A673 (cell line): ENCODE data around the gene VMO1. TPM values are rescaled to one million over a fixed set of nuclear protein-coding genes. Genes with fewer than 3 reads are reported as not detected.

Experiments
- BruUV-seq: library from RNA; stranded (reverse); fragments of 400-500 nt; replicated peaks from 2 replicates; lab custom pipeline; 2021; lab: Mats Ljungman, UMichigan
- CTCF ChIA-PET: fragments of 300-600 bp; sonication (Branson Sonifier 250); formaldehyde crosslinking; loops from one replicate; lab custom pipeline; 2022; ENCODE audit warnings: antibody characterized with exemption; lab: Charles Lee
- POLR2A ChIA-PET: fragments of 300-600 bp; sonication (Branson Sonifier 250); formaldehyde crosslinking; loops from one replicate; lab custom pipeline; 2022; ENCODE audit warnings: antibody characterized with exemption; ENCODE audit not compliant: low non-redundant PET; lab: Charles Lee
- DNase-seq: peaks from one replicate; pipeline ENCODE4 v3.0.0-alpha.2; 2015; ENCODE audit warnings: low spot score
- H3K27ac ChIP-seq: fragments of 200-600 bp; sonication (generic); 2 replicates; pipeline ENCODE4 v1.5.1; 2016; ENCODE audit warnings: mixed run types, low read depth, mild to moderate bottlenecking, mixed read lengths, antibody characterized with exemption, low read length; ENCODE audit not compliant: poor library complexity, severe bottlenecking
- H3K27me3 ChIP-seq: fragments of 200-600 bp; sonication (generic); replicated peaks from 2 replicates; pipeline ENCODE4 v1.6.1; 2017; ENCODE audit warnings: mixed run types, low read depth, mild to moderate bottlenecking, mixed read lengths, antibody characterized with exemption, low read length; ENCODE audit not compliant: insufficient read depth, poor library complexity
- H3K36me3 ChIP-seq: fragments of 200-600 bp; sonication (generic); 2 replicates; pipeline ENCODE4 v1.6.1; 2016; ENCODE audit warnings: mixed run types, mild to moderate bottlenecking, mixed read lengths, antibody characterized with exemption, low read length; ENCODE audit not compliant: insufficient read depth, poor library complexity, severe bottlenecking
- H3K4me1 ChIP-seq: fragments of 200-600 bp; sonication (generic); 2 replicates; pipeline ENCODE4 v1.6.1; 2017; ENCODE audit warnings: mixed run types, mild to moderate bottlenecking, mixed read lengths, antibody characterized with exemption, low read length; ENCODE audit not compliant: insufficient read depth, poor library complexity, severe bottlenecking
- H3K4me3 ChIP-seq: fragments of 200-600 bp; sonication (generic); 2 replicates; pipeline ENCODE4 v1.5.1; 2016; ENCODE audit warnings: low read depth, mixed run types, mild to moderate bottlenecking, mixed read lengths, low read length; ENCODE audit not compliant: poor library complexity, severe bottlenecking
- H3K9me3 ChIP-seq: fragments of 200-600 bp; sonication (generic); 2 replicates; pipeline ENCODE4 v1.6.1; 2016; ENCODE audit warnings: mixed run types, low read depth, mild to moderate bottlenecking, mixed read lengths, antibody characterized with exemption, low read length; ENCODE audit not compliant: poor library complexity, severe bottlenecking
- EZH2 ChIP-seq: fragments of 200-600 bp; sonication (generic); IDR thresholded peaks from 2 replicates; pipeline ENCODE4 v1.6.1; 2017; ENCODE audit warnings: borderline replicate concordance, low read depth, mild to moderate bottlenecking, mixed read lengths, antibody characterized with exemption, low read length; ENCODE audit not compliant: poor library complexity, severe bottlenecking
- intact Hi-C: fragments of 100-400 bp; cut with micrococcal nuclease; formaldehyde crosslinking; loops from one replicate; pipeline ENCODE4 v1.10.0; 2022; ENCODE audit not compliant: unreplicated experiment
- total RNA-seq: library from RNA; stranded (reverse); gene quantifications from 2 replicates; pipeline ENCODE4 v1.2.3, GENCODE V29; 2021
- TF ChIP-seq, protein P1 (sequence below): fragments of 300-800, 200-600 bp; sonication (generic); conservative IDR thresholded peaks from 2 replicates; pipeline ENCODE4 v1.5.1; 2017; ENCODE audit warnings: low read depth, mild to moderate bottlenecking, antibody characterized with exemption, low read length, moderate library complexity, mixed read lengths

Gene VMO1
- total RNA-seq, 1 experiment from 2014 or later, result 28.6 TPM

GRCh38 chr17:4740584-4740983 lies 45.6 kb downstream of the VMO1 start:
- H3K4me1 ChIP-seq, result peaks cover 5% of the 10 kb centered on the region
- no peaks in the 10 kb centered on the region for H3K9me3 ChIP-seq
- no peak overlapping the region for H3K4me3 ChIP-seq
- ChIA-PET POLR2A (no interaction called here), CTCF (no interaction called here)
- BruUV-seq, result no TSS peak
- no peak overlapping the region for H3K27ac ChIP-seq
- no peak for DNase-seq
- intact Hi-C loops, result no loop called here
- TF ChIP-seq, protein P1, sequence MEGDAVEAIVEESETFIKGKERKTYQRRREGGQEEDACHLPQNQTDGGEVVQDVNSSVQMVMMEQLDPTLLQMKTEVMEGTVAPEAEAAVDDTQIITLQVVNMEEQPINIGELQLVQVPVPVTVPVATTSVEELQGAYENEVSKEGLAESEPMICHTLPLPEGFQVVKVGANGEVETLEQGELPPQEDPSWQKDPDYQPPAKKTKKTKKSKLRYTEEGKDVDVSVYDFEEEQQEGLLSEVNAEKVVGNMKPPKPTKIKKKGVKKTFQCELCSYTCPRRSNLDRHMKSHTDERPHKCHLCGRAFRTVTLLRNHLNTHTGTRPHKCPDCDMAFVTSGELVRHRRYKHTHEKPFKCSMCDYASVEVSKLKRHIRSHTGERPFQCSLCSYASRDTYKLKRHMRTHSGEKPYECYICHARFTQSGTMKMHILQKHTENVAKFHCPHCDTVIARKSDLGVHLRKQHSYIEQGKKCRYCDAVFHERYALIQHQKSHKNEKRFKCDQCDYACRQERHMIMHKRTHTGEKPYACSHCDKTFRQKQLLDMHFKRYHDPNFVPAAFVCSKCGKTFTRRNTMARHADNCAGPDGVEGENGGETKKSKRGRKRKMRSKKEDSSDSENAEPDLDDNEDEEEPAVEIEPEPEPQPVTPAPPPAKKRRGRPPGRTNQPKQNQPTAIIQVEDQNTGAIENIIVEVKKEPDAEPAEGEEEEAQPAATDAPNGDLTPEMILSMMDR, result no peak
- no peak for TF ChIP-seq EZH2
- H3K36me3 ChIP-seq, result no peaks in the 10 kb centered on the region
- H3K27me3 ChIP-seq, result peaks cover 13% of the 10 kb centered on the region

DNA sequence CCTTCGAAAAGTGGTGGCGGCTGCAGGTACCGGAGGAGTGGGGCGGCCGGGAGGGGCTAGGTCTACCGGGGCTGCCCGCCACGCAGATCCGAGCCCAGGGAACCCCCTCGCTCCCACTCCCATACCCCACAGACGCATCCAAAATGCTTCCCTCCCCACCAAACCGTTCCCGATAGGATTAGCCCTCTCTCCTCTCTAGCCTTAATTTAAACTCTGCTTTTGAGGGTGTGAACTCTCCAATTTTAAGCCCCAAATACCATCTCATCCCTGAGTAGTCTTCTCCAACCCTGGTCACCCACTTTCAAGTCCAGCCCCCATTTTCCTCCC lies 46.2 kb downstream of the VMO1 start:
- no TSS peak for BruUV-seq
- TF ChIP-seq, protein P1, result no peak
- TF ChIP-seq EZH2, result no peak
- intact Hi-C loops, result no loop called here

DNA sequence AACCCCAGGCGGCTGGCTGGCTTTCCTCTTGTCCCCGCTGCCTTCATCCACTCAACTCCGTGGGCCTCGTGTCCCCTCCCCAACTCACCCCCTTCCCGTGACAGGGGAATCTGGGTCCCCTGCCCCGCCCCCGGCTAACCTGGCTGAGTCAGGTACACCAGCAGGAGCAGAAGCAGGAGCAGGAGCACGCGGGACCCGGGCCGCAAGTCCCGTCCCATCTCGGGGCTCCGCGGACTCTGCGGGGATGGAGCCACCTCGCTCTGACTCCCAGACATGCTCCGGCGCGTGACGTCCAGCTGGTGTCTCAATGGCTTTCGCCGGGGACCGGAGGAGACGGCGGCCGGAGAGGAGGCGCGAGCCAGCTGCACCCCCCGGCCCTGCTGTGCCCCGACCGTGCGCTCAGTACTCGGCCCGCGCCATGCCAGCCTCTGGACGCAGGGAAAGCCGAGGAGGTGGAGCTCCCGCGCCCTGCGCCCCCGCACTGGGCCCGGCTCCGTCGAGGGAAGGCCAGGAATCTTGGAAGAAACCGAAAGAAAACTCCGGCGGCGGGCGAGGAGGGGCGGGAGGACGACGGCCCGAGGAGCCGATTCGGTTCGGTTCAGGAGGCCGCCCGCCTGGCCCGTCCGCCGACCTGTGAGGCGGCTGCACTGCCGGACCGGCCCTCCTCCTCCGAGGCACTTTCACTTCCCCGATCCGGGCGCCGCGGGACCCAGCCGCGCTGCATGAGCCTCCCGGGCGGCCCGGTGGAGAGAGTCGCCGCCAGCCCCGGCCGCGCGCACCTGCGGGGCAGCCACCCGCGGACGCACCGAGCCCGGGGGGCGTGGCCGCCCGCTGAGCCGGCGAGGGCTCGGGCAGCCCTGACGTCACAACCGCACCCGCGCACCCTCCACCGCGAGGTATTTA lies 46.8 kb downstream of the VMO1 start, which contains the start of the genes CXCL16 and ZMYND15:
TSS of gene CXCL16 (minus strand) at position 807 of the 903 bp plus-strand sequence. CDS start at position 218, 589 bp downstream.
TSS of gene ZMYND15 (plus strand) at position 712 of the 903 bp plus-strand sequence. CDS start 716 bp downstream, outside the sequence.
- CTCF ChIA-PET, result no interaction called here
- no peaks in the 10 kb centered on the region for H3K9me3 ChIP-seq
- TF ChIP-seq, protein P1, result no peak
- TF ChIP-seq EZH2, result no peak
- POLR2A ChIA-PET, result no interaction called here
- peaks cover 5% of the 10 kb centered on the region for H3K4me1 ChIP-seq
- peaks cover 13% of the 10 kb centered on the region for H3K27me3 ChIP-seq
- peak; percentile 35 for DNase-seq
- no TSS peak for BruUV-seq
- H3K4me3 ChIP-seq, result peak within 1 kb of the TSS; percentile 70
- H3K36me3 ChIP-seq, result no peaks in the 10 kb centered on the region
- H3K27ac ChIP-seq, result no peak within 1 kb of the TSS
- intact Hi-C loops, result no loop called here

More for the DNA sequence above, 46.2 kb downstream of the VMO1 start:
- Histone ChIP-seq H3K27me3 (peaks cover 13% of the 10 kb centered on the region), H3K9me3 (no peaks in the 10 kb centered on the region), H3K4me1 (peaks cover 5% of the 10 kb centered on the region), H3K4me3 (peak overlapping the region; percentile 70), H3K36me3 (no peaks in the 10 kb centered on the region), H3K27ac (no peak overlapping the region)
- CTCF ChIA-PET, result no interaction called here
- no peak for DNase-seq
- POLR2A ChIA-PET, result no interaction called here
